ENCODE measurements around the gene PDE7B. TPM values are rescaled to one million over a fixed set of nuclear protein-coding genes. Genes with fewer than 3 reads are reported as not detected.

PDE7B gene
- total RNA-seq, 1 experiment from 2014 or later, result 27.1 TPM

DNA sequence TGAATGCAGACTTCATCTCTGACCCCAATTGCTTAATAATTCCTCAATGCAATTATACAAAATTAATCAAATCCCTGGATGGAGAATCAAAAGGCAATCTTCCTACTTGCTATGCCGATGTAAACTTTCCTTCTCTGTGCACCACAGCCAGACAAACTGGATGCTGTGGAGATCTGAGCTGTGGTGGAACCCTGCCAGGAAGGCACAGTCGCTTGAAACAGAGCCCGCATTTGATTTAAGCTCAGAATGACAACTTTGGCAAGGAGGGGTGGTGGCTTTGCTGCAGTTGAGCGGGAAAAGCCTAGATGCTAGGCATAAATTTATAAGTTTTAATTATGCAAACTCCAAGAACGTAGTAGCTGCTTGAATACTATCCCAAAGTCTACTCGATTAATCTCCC is 207.8 kb downstream of the PDE7B start:
- no peak for DNase-seq (ENCODE audit: extremely low read depth, low read depth)

DNA sequence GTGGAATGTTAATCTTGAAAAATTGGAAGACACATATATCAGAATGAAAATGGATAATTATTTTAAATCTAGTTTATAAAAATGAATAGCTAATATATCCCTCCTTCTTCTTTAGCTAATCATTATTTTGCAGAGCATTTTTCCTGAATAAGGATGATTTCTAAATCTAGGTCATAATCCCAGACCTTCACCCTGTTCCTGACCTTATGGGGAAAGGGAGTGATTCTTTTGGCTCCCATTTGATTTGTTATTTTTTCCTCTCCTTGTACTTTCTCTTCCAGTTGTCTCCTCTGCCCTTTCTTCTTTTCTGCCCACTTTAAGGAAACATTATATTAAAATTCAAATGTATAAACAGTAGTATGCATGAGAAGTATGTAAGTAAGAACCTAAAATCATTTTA is 208.6 kb downstream of the PDE7B start:
- no peak for DNase-seq (ENCODE audit: extremely low read depth, low read depth)

DNA sequence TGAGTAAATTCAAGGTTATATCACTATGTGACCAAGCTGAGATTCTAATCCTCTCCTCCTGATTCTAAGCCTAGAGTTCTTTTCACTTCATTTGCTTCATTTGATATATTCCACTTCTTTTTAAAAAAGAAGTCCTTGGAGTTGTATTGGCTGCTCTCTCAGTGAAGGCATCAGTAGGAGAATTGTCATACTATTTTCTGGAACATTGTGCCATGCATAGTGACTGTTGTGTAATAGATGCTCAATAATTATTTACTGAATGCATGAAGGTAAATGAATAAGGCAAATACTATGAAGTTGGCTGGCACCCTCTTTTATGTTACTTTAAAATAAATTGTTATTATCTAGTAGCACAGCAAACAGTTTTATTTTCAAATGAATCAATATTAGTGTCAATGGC is 209.3 kb downstream of the PDE7B start:
- DNase-seq (ENCODE audit: extremely low read depth, low read depth), result no peak

DNA sequence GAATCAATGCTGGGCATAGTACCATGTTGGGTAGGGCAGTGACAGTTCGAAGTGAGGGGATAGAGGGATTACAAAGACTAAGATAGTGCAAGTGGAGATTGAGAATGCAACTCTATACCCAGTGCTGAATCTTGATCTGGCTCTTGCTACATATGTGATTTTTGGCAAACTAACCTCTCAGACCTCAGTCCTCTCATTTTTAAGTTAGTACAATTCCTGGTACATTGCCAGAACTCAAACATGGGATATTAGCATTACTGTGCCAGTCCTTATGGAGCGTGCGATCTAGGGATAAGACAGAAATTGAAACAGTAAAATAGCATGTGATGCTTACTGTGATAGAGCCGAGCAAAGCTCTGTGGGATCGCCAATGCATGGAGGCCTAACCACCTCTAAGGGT is 210.2 kb downstream of the PDE7B start:
- DNase-seq (ENCODE audit: extremely low read depth, low read depth), result no peak

DNA sequence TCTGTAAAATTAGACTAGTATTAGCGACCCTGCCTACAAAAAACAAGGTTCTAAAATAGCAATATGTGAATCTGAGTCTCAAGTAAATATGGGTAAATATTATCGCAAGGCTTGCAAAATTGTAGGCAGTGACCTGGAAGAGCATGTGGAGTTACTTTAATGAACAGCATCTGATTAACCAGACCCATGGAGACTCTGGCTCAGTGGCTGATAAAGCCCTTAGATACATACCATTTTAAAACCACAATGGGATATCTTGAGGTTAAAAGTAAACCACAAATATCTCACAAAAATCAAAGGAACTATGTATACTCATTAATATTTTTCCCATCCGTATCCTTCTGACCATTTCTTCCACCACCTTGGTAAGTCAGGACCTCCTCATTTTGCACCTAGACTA is 211.6 kb downstream of the PDE7B start:
- no peak for DNase-seq (ENCODE audit: extremely low read depth, low read depth)

DNA sequence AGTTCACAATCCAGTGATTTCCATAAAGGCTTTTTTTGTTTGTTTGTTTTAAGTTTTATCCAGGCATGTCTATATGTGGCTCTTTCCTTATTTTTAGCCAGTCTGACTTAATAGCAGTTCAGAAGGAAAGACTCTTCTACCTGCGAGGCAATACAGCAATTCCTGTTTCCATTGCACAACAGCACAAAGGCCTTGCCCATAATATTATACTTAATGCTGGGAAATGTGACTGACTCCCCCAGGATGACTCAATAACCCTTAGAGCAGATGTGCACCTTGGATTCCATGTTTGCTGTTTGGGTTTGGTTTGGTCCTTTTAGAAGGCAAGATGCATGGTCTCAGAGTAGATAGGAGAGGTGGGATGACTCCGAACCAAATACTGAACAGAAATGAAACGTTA is 214.5 kb downstream of the PDE7B start:
- DNase-seq (ENCODE audit: extremely low read depth, low read depth), result no peak

DNA sequence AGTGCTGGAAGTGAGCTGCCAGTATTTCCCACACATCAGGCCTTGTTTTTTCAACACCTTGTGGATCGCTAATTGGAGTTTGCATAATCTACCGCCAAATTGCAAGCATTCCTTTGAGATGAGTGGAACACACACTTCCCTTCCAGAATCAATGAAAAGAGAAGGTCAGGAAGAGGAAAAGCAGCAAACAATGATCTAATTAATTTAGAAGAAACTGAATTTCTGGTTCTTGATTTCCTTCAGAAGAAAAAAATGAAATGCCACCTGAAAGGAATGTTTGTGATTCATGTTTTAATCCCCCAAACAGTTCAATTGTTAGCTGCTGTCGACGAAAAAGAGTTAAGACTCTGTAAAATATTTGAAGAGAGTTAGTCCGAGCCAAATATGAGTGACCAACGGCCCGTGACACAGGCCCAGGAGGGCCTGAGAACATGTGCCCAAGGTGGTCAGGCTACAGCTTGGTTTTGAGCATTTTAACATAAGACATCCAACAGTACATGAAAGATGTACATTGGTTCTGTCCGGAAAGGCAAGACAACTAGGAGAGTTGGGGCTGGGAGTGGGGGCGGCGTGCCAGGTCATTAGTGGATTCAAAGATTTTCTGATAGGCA is 216.3 kb downstream of the PDE7B start:
- DNase-seq (ENCODE audit: extremely low read depth, low read depth), result peak; percentile 64

DNA sequence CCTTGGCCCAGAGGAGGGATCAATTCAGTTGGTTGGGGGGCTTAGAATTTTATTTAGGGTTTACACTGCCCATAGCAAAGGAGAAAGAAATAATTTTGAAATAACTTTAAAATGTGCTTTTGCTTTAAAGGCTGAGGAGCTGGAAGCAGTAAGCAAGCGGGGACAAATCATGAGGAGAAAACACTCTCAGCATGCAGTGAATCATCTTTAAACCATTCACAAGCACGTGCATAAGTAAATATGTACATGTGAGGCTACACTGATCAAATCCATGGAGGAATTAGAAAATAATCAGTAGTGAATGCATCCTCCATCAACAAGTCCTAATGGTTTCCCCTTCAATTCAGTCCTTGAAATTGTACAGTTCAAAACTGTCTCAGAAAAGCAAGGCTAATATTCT is 217.6 kb downstream of the PDE7B start:
- DNase-seq (ENCODE audit: extremely low read depth, low read depth), result no peak

DNA sequence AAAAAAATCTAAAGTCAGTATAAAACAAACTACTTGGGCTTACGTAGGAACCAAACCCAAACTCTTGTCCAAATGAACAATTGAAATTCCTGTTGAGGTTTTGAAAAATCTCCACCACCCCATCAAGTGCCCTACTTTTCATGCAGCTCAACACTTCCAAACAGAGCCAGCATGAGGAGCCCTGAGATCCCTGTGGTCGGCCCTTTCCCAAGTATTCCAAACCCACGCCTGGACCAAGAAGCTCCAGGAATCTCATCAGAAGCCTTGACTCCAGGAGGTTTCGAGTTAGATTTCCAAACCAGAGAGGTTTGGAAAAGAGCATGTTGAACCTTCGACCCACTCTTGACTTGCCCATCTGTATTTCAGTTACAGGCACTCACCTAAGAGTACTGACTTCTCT is 219.3 kb downstream of the PDE7B start:
- DNase-seq (ENCODE audit: extremely low read depth, low read depth), result no peak

DNA sequence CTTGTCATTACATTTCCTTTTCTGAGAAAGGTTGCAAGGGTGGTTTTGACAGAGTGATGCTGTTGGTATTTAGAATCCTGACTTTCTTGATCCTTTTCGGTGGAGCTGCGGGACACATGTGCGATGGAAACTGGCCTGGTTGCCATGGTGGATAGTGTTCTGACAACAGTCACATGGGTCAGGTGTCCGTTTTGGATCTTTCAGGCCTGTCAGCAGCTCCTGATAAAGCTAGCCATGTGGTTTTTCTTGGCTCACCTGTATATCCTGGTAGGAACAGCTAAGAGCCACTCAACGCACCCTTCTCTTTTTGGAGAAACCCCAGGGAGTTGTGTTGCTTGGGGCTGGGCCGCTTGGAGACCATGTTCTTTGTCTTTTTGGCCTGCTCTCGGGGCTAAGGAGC is 221.2 kb downstream of the PDE7B start:
- no peak for DNase-seq (ENCODE audit: extremely low read depth, low read depth)

DNA sequence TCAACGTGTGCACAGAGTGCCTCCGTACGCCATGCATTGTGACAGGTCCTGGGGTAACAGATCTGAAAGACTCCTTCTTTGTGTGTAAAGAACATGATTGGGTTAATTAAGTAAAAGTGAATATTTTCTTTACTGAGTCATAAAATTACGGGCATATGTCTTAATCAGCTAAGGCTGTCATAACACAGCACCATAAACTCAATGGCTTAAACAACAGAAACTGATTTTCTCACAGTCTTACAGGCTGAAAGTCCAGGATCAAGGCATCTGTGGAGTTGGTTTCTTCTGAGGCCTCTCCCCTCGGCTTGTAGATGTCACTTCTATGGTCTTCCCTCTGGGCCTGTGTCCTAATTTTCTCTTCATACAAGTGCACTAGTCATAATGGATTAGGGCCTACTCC is 221.7 kb downstream of the PDE7B start:
- no peak for DNase-seq (ENCODE audit: extremely low read depth, low read depth)

DNA sequence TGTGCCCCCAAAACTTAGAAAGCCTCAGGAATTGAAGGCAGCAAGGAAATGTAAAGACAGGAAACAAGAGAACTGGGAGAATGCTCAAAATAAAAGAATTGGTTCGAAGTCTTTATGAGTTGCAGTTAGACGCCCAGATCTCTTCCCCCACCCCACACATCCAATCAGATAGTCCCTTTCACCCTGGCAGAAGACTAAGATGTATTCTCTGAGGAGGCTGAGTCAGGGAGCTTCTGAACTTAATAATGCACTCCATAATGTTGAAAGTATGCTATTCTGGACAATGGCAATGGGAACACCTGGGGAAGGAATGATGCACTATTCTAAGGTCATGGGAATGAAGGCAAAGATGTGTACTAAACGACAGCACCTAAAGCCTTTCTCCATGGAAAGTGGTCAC is 225.0 kb downstream of the PDE7B start:
- no peak for DNase-seq (ENCODE audit: extremely low read depth, low read depth)

DNA sequence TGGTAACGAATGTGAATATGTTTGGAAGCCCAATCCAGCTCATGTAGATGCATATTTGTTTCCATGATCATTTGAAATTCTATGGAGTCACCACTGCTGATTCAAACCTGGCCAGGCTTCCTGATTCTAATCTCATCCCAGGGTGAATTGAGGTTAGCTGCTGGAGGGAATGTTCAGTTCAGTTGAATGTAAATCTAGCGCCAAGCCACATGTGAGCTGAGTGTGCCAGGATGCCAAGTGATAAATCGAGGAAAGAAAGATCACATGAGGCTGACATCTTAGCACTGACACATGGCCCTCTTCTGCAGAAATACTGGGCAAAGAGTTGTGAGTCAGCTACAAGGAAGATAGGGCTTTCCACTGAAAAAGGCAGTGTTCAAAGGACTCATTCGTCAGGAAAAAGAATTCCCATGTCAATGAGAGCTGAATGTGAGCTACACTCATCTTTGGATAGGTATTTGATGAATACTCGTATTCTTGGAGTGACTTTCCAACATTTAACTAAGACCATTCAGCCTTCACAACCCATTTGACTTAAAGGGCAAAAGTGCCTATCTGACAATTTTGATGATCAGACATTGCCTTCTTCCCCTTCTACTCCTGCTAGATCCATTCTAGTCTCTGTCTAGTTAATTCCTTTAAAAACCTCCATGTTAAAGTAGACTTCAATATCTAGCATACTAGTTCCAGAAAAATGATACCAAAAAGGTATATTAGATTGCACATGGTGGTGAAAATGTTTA is 226.5 kb downstream of the PDE7B start:
- DNase-seq (ENCODE audit: extremely low read depth, low read depth), result no peak

DNA sequence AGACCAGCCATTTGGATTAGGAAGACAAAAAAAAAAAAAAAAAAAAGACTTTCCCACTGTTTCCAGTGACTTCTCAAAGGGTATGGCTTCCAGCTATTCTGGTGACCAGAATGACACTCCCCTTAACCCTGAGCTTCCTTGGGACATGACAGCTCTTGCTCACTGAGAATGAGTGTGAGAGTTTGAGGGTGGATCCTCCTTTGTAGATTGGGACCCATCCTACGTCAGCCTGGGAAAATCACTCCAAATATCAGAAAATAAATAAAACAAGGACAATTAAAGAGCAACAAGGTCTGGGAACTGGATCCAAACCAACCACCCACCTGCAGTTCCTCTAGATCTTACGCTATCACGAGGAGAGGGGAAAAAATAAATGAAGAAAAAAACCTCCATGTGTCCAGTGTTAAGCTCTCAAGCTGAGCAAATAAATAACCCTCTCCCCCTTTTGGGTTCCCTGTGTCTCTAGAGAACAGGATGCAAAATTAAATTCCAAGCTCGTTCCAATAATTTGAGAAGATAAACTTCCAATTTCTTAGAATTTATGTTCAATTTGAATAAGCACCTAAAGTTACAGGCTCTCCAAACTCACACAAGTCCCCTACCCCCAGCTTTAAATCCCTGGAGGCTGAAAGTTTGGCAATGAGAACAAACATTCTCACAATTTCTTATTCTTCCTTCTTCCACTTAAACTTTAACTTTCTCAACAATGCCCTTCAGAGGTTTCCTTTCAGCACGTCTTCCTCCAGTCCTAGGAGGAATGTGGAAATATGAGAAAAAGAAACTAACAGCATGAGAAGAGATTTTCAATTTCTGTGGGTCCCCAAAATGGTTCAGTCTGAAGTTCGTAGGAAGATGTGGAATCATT is 228.4 kb downstream of the PDE7B start:
- DNase-seq (ENCODE audit: extremely low read depth, low read depth), result no peak

DNA sequence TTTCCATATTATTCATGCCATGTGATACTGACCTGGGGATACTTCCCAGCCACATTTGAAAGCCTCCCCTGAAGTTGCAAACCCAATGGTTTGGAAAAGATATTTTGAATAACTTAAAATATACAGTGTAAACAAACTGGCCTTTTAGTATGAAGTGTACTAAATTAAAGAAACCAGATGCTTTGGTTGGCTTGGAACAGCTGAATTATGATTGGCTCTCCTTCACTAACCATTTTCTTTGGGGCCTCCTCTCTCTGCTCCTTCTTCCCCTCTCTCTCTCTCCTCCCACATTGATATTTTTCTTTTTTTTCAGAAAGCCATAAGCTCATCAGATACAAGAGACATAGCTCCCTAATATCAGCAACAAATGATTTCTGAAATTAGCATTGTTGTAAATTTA is 232.0 kb downstream of the PDE7B start:
- no peak for DNase-seq (ENCODE audit: extremely low read depth, low read depth)

DNA sequence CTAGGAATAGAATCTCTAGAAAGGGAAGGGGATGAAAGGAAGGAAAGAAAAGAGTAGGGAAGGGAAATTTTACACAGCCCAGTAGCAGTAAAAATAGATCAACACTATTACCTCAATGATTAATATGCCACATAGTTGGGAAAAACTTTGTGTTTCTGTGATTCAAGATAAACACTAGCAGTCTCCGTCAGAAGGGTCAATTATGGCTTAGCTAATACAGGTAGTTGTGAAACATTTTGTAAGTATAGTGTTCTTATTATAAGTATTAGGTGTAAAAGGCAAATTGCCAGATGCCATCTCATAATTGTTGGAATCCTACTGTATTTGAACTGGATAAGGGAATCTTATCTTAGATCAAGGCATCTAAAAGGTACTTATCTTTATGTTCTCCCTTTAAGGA is 232.9 kb downstream of the PDE7B start:
- no peak for DNase-seq (ENCODE audit: extremely low read depth, low read depth)

DNA sequence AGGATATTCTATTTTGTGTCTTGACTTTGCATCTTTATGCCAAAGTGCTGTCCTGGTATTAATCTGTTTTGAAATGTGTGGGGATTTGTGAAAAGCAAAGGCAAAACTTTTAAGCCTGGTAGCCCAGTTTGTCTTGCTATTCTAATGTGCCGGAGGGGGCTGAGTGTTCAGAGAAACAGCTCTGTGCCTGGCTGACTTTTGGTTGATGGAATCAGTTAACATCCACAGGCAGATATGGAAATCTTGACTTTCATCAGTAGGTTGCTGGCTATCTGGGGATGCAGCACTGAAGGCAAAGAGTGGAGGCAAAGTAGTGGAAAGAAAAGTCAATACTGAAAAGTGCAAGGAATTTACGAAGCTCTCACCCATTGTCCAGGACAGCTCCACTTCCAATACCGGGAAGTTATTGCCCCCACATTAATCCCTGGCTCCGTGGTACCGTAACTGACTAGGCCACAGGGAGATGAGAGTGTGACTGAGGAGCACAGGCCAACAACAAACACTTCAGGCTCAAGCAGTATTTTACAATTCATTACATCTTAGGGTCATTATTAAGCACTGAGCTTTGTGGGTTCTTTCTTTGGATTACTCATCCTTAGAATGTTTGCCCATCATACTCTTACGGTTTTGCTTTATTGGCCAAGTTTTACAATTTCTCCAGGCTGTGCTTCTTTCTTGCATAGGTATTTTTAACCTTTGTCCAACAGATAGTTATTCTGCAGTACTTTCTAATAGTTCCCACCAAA is 234.0 kb downstream of the PDE7B start:
- DNase-seq (ENCODE audit: extremely low read depth, low read depth), result no peak

DNA sequence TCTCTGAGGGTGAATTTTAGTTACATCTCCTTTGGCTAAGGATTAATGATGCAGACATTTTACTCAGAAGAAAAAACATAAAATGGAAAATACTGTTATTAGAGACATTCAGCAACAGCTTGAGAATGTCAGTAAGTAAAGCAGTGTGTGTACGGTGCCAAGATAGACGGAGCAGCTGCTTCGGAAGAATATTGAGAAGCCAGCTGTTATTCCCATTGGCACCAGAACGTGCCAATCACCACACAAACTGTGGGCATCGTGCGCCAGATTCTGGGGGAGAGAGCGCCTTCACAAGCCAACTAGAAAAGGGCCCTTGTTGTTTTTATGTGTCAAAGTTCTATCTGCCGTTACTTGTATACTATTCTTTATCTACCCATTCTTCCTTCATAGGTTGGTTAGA is 235.2 kb downstream of the PDE7B start:
- no peak for DNase-seq (ENCODE audit: extremely low read depth, low read depth)

DNA sequence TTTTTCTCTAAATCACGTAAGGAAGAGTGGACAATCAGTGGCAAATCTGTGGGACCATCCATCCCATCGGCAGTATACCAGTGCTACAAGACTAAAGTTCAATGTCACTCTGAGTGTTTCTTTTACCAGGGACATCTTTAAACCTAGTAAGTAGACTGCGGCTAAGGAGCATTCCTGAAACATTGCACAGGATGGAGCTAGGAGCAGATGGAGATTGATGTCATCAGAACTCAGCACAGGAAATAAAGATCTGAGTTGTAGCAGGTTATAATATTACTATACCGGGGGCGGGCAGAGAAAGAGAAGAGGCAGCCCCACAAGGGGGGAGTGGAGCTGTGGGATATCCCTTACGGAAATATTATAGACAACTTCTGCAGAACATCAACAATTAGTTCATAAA is 236.5 kb downstream of the PDE7B start:
- no peak for DNase-seq (ENCODE audit: extremely low read depth, low read depth)

DNA sequence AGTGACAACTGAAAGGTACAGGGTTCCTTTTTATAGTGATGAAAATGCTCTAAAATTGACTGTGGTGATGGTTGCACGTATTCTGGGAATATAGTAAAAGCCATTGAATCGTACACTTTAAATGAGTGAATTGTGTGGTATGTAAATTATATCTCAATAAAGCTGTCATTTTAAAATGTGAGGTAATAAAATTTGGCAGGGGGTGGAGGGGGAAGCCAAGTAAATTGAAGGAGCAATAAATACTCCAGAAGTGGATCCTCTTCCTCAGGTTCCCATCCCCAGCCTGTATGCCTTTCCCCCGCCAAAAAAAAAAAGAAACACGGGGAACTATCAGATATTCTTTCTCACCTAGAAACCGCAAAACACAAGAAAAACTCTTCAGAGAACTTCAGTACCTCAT is 237.2 kb downstream of the PDE7B start:
- no peak for DNase-seq (ENCODE audit: extremely low read depth, low read depth)

DNA sequence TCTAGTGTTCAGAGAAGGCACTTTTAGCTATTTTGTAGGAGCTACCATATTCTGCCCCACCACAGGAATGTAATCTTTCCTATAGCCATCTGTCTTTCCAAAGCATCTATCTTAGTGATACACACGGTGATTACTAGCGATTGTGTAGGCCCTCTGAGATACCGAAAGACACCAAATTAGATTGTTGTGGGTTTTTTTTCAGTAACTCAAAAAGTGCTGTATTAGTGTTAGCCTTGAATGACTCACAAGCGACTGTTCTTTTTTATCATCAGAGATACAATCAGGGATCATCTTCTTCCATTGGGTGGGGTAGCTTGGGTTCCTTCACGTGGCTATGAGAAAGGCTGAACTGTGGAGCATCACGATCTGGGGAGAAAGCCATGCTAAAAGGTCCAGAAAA is 238.4 kb downstream of the PDE7B start:
- no peak for DNase-seq (ENCODE audit: extremely low read depth, low read depth)
